CD4-positive, CD25-positive, alpha-beta regulatory T cell (primary cell): Measurements from ENCODE around the gene HTR3A. TPM values are rescaled to one million over a fixed set of nuclear protein-coding genes. Genes with fewer than 3 reads are reported as not detected.

Experiments used
- ATAC-seq, 2 donors: fragments of 150-1000 bp; cut with Tn5 transposase; one replicate each; pipeline ENCODE4 v1.10.0; 2021; ENCODE audit warnings: low read depth in 2 of 2, moderate number of reproducible peaks in 2 of 2, moderate library complexity in 1 of 2
- DNase-seq, 3 donors: peaks; one replicate each; pipeline versions ENCODE4 v3.0.0 to v3.0.0-alpha.2; 2012 to 2022; ENCODE audit warnings: mixed read lengths in 1 of 3
- H3K27ac ChIP-seq: one replicate; pipeline ENCODE4 v1.7.0; 2013; ENCODE audit warnings: mild to moderate bottlenecking, low read length; ENCODE audit not compliant: insufficient read depth, poor library complexity, severe bottlenecking
- H3K27me3 ChIP-seq: one replicate; pipeline ENCODE4 v1.7.0; 2013; ENCODE audit warnings: low read length; ENCODE audit not compliant: control insufficient read depth, insufficient read depth
- H3K36me3 ChIP-seq: one replicate; pipeline ENCODE4 v1.7.0; 2013; ENCODE audit warnings: mild to moderate bottlenecking, low read length, moderate library complexity; ENCODE audit not compliant: control insufficient read depth, insufficient read depth
- H3K4me1 ChIP-seq: 2 replicates; pipeline ENCODE4 v1.7.0; 2013; ENCODE audit warnings: mild to moderate bottlenecking, low read length; ENCODE audit not compliant: insufficient read depth, control insufficient read depth, poor library complexity, severe bottlenecking
- H3K4me3 ChIP-seq: one replicate; pipeline ENCODE4 v1.7.0; 2013; ENCODE audit warnings: low read depth, mild to moderate bottlenecking, low read length, moderate library complexity
- H3K9me3 ChIP-seq, 2 experiments: 1 replicate in 1 of 2; 2 replicates in 1 of 2; pipeline ENCODE4 v1.7.0; 2013; ENCODE audit warnings: low read length in 2 of 2, mild to moderate bottlenecking in 1 of 2, moderate library complexity in 1 of 2; ENCODE audit not compliant: control insufficient read depth in 2 of 2
- H3K27ac Mint-ChIP-seq, 3 donors: one replicate each; pipeline ENCODE4 v1.8.0; 2020 to 2022; ENCODE audit warnings: mild to moderate bottlenecking in 3 of 3, mixed read lengths in 3 of 3, moderate library complexity in 2 of 3
- H3K27me3 Mint-ChIP-seq: one replicate; pipeline ENCODE4 v1.8.0; 2022; ENCODE audit warnings: mild to moderate bottlenecking, mixed read lengths
- H3K36me3 Mint-ChIP-seq: one replicate; pipeline ENCODE4 v1.8.0; 2020; ENCODE audit warnings: mixed read lengths
- H3K4me1 Mint-ChIP-seq, 4 donors: one replicate each; pipeline ENCODE4 v1.8.0; 2020 to 2022; ENCODE audit warnings: mixed read lengths in 4 of 4, mild to moderate bottlenecking in 1 of 4
- H3K4me3 Mint-ChIP-seq, 4 donors: one replicate each; pipeline ENCODE4 v1.8.0; 2020 to 2022; ENCODE audit warnings: mild to moderate bottlenecking in 4 of 4, mixed read lengths in 4 of 4, moderate library complexity in 3 of 4
- H3K9me3 Mint-ChIP-seq, 7 donors: one replicate each; pipeline ENCODE4 v1.8.0; 2020 to 2022; ENCODE audit warnings: mixed read lengths in 7 of 7, mild to moderate bottlenecking in 3 of 7, moderate library complexity in 2 of 7
- polyA plus RNA-seq, 4 donors: library from polyadenylated mRNA; unstranded; fragments of 300-500 nt; fragmentation: Illumina TruSeq; gene quantifications; one replicate each; pipeline ENCODE4 v1.2.3, GENCODE V29; 2021
- total RNA-seq: library from RNA; stranded (reverse); gene quantifications from one replicate; pipeline ENCODE4 v1.2.3, GENCODE V29; 2022

The HTR3A gene
- total and polyA plus RNA-seq, 5 donors from 2014 or later = not detected

DNA sequence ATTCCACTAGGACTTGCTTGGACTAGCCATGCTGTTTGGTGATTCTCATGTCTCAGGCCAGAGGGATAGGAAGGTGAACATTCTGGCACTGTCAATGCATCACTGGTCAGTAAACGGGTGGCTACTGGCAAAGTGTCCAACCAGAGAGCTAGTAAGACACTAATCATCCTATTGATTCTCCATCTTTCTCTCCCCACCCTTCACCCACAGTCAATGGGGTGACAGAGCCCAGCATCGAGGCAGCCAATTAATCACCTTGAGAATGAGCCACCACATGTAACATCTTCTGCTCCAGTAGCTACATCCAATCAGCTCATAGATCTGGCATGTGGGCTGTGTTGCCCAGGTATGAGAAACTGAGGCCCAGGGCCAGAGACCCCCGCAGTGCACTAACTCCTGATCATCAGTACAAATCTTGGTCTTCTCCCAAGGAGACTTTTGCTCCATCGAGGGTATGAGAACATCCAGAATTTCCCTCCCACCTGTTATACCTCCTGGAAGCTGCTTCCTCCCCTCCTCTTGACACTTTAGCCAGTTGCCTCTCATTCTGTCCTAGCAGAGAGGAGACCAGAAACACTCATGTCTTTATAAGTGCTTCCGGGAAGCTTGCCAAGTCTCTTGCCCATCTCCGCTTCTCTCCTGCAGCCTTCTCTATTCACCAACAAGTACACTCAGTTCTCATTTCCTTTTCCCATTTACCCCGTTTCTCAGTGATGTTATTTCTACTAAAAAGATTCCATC is 17.0 kb downstream of the HTR3A start:
- H3K27ac Mint-ChIP-seq = no peak overlapping the region
- H3K27me3 Mint-ChIP-seq = peaks cover 24% of the 10 kb centered on the region
- no peak for DNase-seq
- H3K4me1 ChIP-seq = no peaks in the 10 kb centered on the region
- H3K36me3 Mint-ChIP-seq = no peaks in the 10 kb centered on the region
- peaks cover 0 to 10% (median 0%) of the 10 kb centered on the region in 4 donors for H3K4me1 Mint-ChIP-seq
- peaks cover 3% of the 10 kb centered on the region for H3K27me3 ChIP-seq
- no peaks in the 10 kb centered on the region for H3K36me3 ChIP-seq
- no peak overlapping the region for H3K4me3 ChIP-seq
- no peak for ATAC-seq
- H3K27ac ChIP-seq = no peak overlapping the region
- H3K4me3 Mint-ChIP-seq = no peak overlapping the region
- H3K9me3 ChIP-seq = no peaks in the 10 kb centered on the region
- H3K9me3 Mint-ChIP-seq = peaks cover 0 to 1% (median 0%) of the 10 kb centered on the region in 7 donors

DNA sequence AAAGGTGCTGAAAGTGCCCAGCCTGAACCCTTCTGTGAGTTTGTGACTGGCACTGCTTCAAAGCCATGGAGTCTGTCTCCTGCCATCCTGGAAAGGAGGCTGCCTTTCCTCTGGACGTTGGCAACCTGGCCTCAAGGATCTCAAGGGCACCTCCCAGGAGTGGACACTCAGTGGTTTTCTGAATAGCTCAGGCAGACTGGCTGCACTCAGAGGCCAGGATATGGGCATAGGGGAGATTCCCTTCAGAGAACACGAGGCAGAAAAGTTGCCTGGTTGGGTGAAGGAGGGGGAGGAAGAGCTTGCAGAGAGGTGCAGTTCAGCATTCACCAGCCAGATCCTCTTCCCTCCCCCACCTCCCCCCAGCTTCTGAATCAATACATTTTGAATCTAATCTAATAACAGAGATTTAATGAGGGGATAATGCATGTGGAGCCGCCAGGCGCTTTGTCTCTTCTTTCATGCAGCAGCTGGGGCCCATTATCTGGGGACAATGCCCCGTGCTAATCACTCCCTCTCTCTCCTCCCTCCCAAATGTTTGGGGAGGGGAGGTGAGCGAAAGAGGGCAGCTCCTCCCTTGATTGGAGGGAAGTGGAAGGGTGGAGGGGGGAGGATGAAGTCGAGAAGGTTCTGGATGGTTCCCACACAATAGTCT is 17.7 kb downstream of the HTR3A start:
- H3K27ac Mint-ChIP-seq = no peak overlapping the region
- no peak for DNase-seq

DNA sequence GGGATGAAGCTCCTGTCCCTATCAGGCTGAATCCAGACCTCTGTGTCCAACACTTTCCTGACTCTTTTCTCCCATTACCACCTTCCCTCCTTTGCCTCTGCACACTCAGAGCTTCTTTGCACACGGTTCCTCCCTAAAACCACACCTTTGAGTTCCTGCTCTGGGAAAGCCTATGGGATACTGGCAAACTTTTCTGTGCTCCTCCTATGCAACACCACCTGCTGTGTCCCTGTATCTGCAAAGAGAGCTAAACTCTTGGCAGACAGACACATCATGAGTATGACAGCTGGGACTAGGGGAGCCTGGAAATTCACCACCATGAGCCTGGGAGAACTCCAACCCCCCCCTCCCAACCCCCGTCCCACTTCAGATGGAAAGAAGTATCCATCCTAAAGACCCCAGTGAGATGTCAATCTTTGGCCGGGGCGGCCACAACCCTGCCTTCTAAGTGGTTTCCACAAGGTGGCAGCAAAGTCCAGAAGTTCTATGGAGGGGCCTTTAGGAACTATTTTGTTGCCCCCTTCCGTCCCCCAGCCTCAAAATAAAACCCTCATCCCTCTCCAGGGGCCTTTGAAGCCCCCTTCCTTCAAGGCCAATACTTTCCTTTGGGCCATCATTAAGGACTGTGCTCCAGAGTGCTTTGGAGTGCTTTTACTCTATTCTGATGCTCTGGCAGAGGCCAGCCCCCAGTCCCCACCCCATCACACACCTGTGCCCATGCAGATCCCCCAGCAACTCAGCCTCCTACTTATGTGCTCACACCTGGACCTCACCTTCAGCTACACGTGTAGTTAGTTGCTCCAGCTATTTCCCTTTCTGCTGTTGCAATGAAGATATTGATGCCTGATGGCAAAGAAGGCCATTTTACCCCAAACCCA is 19.4 kb downstream of the HTR3A start:
- H3K4me1 Mint-ChIP-seq = peaks cover 0 to 10% (median 0%) of the 10 kb centered on the region in 4 donors
- H3K9me3 Mint-ChIP-seq = no peaks in the 10 kb centered on the region
- no peak overlapping the region for H3K4me3 Mint-ChIP-seq
- ATAC-seq = no peak
- Histone ChIP-seq H3K27ac (no peak overlapping the region), H3K27me3 (peaks cover 3% of the 10 kb centered on the region), H3K9me3 (no peaks in the 10 kb centered on the region), H3K4me3 (no peak overlapping the region), H3K36me3 (no peaks in the 10 kb centered on the region), H3K4me1 (no peaks in the 10 kb centered on the region)
- no peaks in the 10 kb centered on the region for H3K36me3 Mint-ChIP-seq
- H3K27me3 Mint-ChIP-seq = peaks cover 24% of the 10 kb centered on the region
- H3K27ac Mint-ChIP-seq = no peak overlapping the region
- DNase-seq = peak; percentile 8 to 26 (median 16)

More for the DNA sequence above, 17.7 kb downstream of the HTR3A start:
- H3K4me3 Mint-ChIP-seq = no peak overlapping the region
- H3K27ac ChIP-seq = no peak overlapping the region
- peaks cover 0 to 1% (median 0%) of the 10 kb centered on the region in 7 donors for H3K9me3 Mint-ChIP-seq
- no peak overlapping the region for H3K4me3 ChIP-seq
- no peaks in the 10 kb centered on the region for H3K9me3 ChIP-seq
- peaks cover 24% of the 10 kb centered on the region for H3K27me3 Mint-ChIP-seq
- no peaks in the 10 kb centered on the region for H3K36me3 ChIP-seq
- H3K36me3 Mint-ChIP-seq = no peaks in the 10 kb centered on the region
- no peak for ATAC-seq
- peaks cover 3% of the 10 kb centered on the region for H3K27me3 ChIP-seq
- peaks cover 0 to 10% (median 0%) of the 10 kb centered on the region in 4 donors for H3K4me1 Mint-ChIP-seq
- no peaks in the 10 kb centered on the region for H3K4me1 ChIP-seq

DNA sequence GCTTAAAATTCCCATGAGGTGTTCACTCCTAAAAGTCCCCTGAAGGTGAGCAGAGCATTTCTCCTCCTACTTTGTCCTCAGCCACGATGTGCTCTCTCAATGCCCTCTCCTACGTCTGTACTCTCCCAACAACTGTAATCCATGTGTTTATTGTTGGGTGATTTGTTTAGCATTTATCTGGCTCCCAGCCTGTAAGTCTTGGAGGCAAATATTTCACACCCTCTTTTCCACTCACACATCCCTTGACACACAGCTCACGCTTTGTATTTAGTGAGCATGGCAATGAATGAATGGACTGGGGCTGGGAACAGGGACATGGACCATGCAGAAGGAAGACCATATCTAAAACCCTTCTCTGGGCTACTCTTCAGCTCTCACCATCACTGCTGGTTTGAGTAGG is 22.6 kb downstream of the HTR3A start:
- Histone ChIP-seq H3K36me3 (no peaks in the 10 kb centered on the region), H3K4me1 (no peaks in the 10 kb centered on the region), H3K27ac (no peak overlapping the region), H3K4me3 (no peak overlapping the region), H3K9me3 (no peaks in the 10 kb centered on the region), H3K27me3 (peaks cover 3% of the 10 kb centered on the region)
- Mint-ChIP-seq H3K4me1 (peaks cover 0 to 10% (median 0%) of the 10 kb centered on the region in 4 donors), H3K9me3 (peaks cover 0 to 2% (median 0%) of the 10 kb centered on the region in 7 donors), H3K27me3 (peaks cover 12% of the 10 kb centered on the region), H3K4me3 (no peak overlapping the region), H3K27ac (no peak overlapping the region), H3K36me3 (no peaks in the 10 kb centered on the region)
- no peak for DNase-seq
- ATAC-seq = no peak

DNA sequence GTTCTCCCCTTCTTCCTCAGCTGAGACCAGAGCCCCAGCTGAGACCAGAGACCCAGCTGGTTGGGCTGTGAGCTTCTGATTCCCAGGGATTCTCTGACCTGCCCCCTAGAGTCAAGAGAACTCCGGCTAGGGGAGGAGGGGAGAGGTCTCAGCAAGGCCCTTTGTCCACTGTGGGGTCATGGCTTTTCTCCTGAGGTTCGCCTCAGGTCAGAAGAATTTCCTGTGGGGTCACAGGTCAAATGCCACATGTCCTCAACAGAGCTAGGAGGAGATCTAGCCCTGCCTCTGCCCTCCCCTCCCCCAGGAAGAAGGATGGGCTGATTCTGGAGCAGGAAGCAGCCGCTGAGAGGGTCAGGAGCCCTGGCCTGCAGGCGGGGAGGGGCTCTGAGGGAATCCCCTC is 23.7 kb downstream of the HTR3A start:
- no peaks in the 10 kb centered on the region for H3K36me3 ChIP-seq
- peaks cover 14% of the 10 kb centered on the region for H3K27me3 Mint-ChIP-seq
- H3K4me1 ChIP-seq = no peaks in the 10 kb centered on the region
- peaks cover 3% of the 10 kb centered on the region for H3K27me3 ChIP-seq
- peaks cover 0 to 10% (median 0%) of the 10 kb centered on the region in 4 donors for H3K4me1 Mint-ChIP-seq
- H3K4me3 ChIP-seq = no peak overlapping the region
- no peaks in the 10 kb centered on the region for H3K36me3 Mint-ChIP-seq
- no peak overlapping the region for H3K27ac ChIP-seq
- no peak for ATAC-seq
- no peak overlapping the region for H3K27ac Mint-ChIP-seq
- H3K9me3 ChIP-seq = no peaks in the 10 kb centered on the region
- peaks cover 0 to 2% (median 0%) of the 10 kb centered on the region in 7 donors for H3K9me3 Mint-ChIP-seq
- no peak overlapping the region for H3K4me3 Mint-ChIP-seq
- DNase-seq = no peak

DNA sequence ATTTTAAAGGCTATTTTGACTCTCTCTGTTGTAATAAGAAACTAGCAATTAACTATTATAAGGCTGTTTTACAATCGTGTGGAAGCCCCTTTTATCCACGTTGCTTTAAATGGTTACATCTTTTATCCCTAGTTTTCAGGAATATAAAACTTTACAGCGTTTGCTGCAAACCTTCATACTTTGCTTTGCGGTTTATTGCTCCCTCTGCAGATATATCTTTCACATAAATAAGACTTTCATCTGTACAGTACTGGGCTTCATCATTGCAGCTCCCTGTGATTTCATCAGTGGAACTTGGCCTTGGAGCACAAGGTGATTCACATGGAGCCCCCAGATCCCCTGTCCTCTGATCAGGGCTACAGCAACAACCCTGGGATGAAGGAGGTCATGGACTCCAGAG is 25.6 kb downstream of the HTR3A start:
- H3K36me3 ChIP-seq = no peaks in the 10 kb centered on the region
- DNase-seq (no peak), ATAC-seq (no peak)
- Mint-ChIP-seq H3K4me1 (no peaks in the 10 kb centered on the region), H3K36me3 (no peaks in the 10 kb centered on the region), H3K27ac (no peak overlapping the region), H3K9me3 (peaks cover 0 to 2% (median 0%) of the 10 kb centered on the region in 7 donors), H3K27me3 (peaks cover 17% of the 10 kb centered on the region), H3K4me3 (no peak overlapping the region)
- no peaks in the 10 kb centered on the region for H3K4me1 ChIP-seq
- no peak overlapping the region for H3K27ac ChIP-seq
- H3K4me3 ChIP-seq = no peak overlapping the region
- no peaks in the 10 kb centered on the region for H3K27me3 ChIP-seq
- no peaks in the 10 kb centered on the region for H3K9me3 ChIP-seq

DNA sequence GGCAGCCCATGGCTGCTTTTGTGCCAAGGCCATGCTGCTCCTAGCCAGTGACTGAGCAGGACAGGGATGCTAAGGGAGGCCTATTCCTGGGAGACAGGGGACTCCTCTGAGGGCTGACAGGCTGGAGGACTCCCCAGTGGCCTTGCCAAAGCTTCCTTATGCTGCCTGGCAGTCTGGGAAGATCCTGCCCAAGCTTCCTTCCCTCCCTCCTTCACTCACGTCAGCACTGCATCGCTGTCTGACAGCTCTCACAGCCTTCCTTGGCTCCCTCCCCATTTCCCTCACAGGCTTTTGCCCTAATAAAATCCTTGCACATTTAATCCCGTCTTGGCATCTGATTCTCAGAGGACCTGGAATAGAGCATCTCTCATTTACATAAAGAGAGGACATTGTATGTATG is 26.5 kb downstream of the HTR3A start:
- no peak for DNase-seq
- Histone ChIP-seq H3K36me3 (no peaks in the 10 kb centered on the region), H3K9me3 (no peaks in the 10 kb centered on the region), H3K27me3 (no peaks in the 10 kb centered on the region), H3K27ac (no peak overlapping the region), H3K4me1 (no peaks in the 10 kb centered on the region), H3K4me3 (no peak overlapping the region)
- no peak for ATAC-seq
- Mint-ChIP-seq H3K27me3 (peaks cover 17% of the 10 kb centered on the region), H3K4me1 (no peaks in the 10 kb centered on the region), H3K36me3 (no peaks in the 10 kb centered on the region), H3K4me3 (no peak overlapping the region), H3K9me3 (peaks cover 0 to 2% (median 0%) of the 10 kb centered on the region in 7 donors), H3K27ac (no peak overlapping the region)
